ENCODE results near the gene ALB. TPM values are rescaled to one million over a fixed set of nuclear protein-coding genes. Genes with fewer than 3 reads are reported as not detected.

The ALB gene
- not detected in 2 replicates for total RNA-seq

GRCh38 chr4:73404042-73404441 is at the start of gene ALB:
TSS of gene ALB (plus strand) at chr4:73404287. CDS start at chr4:73404328, 41 bp downstream.

GRCh38 chr4:73435984-73436383 is 31.9 kb downstream of the ALB start, which contains the start of gene AFP:
TSS of gene AFP (plus strand) at chr4:73436221. CDS start at chr4:73436263, 42 bp downstream.

Other genes starting within 250 kb of the ALB start
- gene ANKRD17, start 145.5 kb upstream of the ALB start, total RNA-seq = 39.9 and 47.0 TPM in 2 replicates
- gene AFP, start 31.9 kb downstream of the ALB start, total RNA-seq = 0.51 TPM in 1 of 2 replicates, not detected in the other
- gene AFM, start 77.5 kb downstream of the ALB start, total RNA-seq = not detected in 2 replicates
- 0.16 and 1.5 TPM in 2 replicates for gene RASSF6, start 216.1 kb downstream of the ALB start, total RNA-seq